GM23248 (cell line): ENCODE measurements around the gene EHBP1L1.

ENCODE experiments used
- EZH2 ChIP-seq: fragments of 200-600 bp; sonication (generic); IDR thresholded peaks from 2 replicates; pipeline ENCODE4 v1.6.1; 2018; ENCODE audit warnings: antibody characterized with exemption, mild to moderate bottlenecking; ENCODE audit not compliant: insufficient read depth, poor library complexity, severe bottlenecking
- EZH2phosphoT487 ChIP-seq: fragments of 200-600 bp; sonication (generic); IDR thresholded peaks from 2 replicates; pipeline ENCODE4 v1.6.1; 2018; ENCODE audit warnings: antibody characterized with exemption, moderate library complexity, mild to moderate bottlenecking, low read depth; ENCODE audit not compliant: insufficient read depth

DNA sequence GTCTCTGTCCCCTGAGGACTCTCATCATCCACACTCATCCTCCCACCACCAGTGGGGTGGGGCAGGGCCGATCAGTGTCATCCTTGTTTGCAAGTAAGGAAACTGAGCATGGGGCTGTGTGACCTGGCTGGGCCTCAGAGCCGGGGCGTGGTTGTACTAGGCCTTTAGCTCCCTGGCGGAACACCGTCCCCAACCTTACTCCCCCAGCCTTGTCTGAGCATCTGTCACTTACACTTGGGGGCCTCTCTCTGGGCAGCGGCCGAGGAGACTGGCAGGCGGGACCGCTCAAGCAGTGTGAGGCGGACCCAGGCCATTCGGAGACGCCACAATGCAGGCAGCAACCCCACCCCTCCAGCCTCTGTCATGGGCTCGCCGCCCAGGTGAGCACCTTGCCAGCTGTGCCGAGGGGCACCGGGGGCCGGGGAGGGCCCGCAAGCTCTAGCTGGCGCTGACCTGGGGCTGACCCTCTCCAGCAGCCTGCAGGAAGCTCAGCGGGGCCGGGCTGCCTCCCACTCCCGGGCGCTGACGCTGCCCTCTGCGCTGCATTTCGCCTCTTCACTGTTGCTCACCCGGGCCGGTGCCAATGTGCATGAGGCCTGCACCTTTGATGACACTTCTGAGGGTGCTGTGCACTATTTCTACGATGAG is 43.6 kb downstream of the EHBP1L1 start:
- TF ChIP-seq EZH2phosphoT487 (no peak), EZH2 (no peak)
